H9 (cell line): ENCODE results near the gene PRDM2. TPM values are rescaled to one million over a fixed set of nuclear protein-coding genes. Genes with fewer than 3 reads are reported as not detected.

ENCODE experiments used
- DNase-seq: peaks from one replicate; pipeline ENCODE4 v3.0.0-alpha.2; 2017
- H2AFZ ChIP-seq: one replicate; pipeline ENCODE4 v1.6.1; 2013; ENCODE audit warnings: mild to moderate bottlenecking, low read length, control low read depth, moderate library complexity
- H2AK5ac ChIP-seq: 2 replicates; pipeline ENCODE4 v1.6.1; 2013; ENCODE audit warnings: low read length, control low read depth, mixed read lengths; ENCODE audit not compliant: insufficient read length
- H2BK120ac ChIP-seq: one replicate; pipeline ENCODE4 v1.6.1; 2013; ENCODE audit warnings: low read depth, mild to moderate bottlenecking, low read length, control low read depth, inconsistent platforms; ENCODE audit not compliant: poor library complexity, severe bottlenecking
- H2BK12ac ChIP-seq: 2 replicates; pipeline ENCODE4 v1.6.1; 2013; ENCODE audit warnings: low read length, control low read depth, mixed read lengths, low read depth; ENCODE audit not compliant: insufficient read length
- H2BK15ac ChIP-seq: 2 replicates; pipeline ENCODE4 v1.6.1; 2013; ENCODE audit warnings: low read depth, low read length, control low read depth
- H2BK20ac ChIP-seq: one replicate; pipeline ENCODE4 v1.6.1; 2013; ENCODE audit warnings: low read depth, mild to moderate bottlenecking, low read length, control low read depth, inconsistent platforms; ENCODE audit not compliant: poor library complexity, severe bottlenecking
- H2BK5ac ChIP-seq: 2 replicates; pipeline ENCODE4 v1.6.1; 2013; ENCODE audit warnings: low read length, control low read depth, mixed read lengths; ENCODE audit not compliant: insufficient read length
- H3K14ac ChIP-seq: 2 replicates; pipeline ENCODE4 v1.6.1; 2013; ENCODE audit warnings: low read length, control low read depth; ENCODE audit not compliant: insufficient read depth
- H3K18ac ChIP-seq: 2 replicates; pipeline ENCODE4 v1.6.1; 2013; ENCODE audit warnings: low read depth, mild to moderate bottlenecking, mixed read lengths, low read length, control low read depth; ENCODE audit not compliant: insufficient read length
- H3K23ac ChIP-seq: 2 replicates; pipeline ENCODE4 v1.6.1; 2013; ENCODE audit warnings: low read length, control low read depth, mixed read lengths, low read depth; ENCODE audit not compliant: insufficient read length
- H3K23me2 ChIP-seq: 2 replicates; pipeline ENCODE4 v1.6.1; 2013; ENCODE audit warnings: low read depth, mild to moderate bottlenecking, mixed read lengths, low read length, control low read depth; ENCODE audit not compliant: insufficient read length, poor library complexity, severe bottlenecking
- H3K27ac ChIP-seq: 2 replicates; pipeline ENCODE4 v1.5.1; 2013; ENCODE audit warnings: low read length, control low read depth, mixed read lengths, low read depth; ENCODE audit not compliant: insufficient read length
- H3K27me3 ChIP-seq: 2 replicates; pipeline ENCODE4 v1.6.1; 2013; ENCODE audit warnings: low read length, control low read depth, inconsistent platforms; ENCODE audit not compliant: insufficient read depth
- H3K4ac ChIP-seq: 2 replicates; pipeline ENCODE4 v1.6.1; 2013; ENCODE audit warnings: low read depth, mild to moderate bottlenecking, control low read depth, inconsistent platforms, low read length, moderate library complexity
- H3K4me1 ChIP-seq: 2 replicates; pipeline ENCODE4 v1.6.1; 2013; ENCODE audit warnings: low read length, control low read depth, inconsistent platforms; ENCODE audit not compliant: insufficient read depth
- H3K4me2 ChIP-seq: 2 replicates; pipeline ENCODE4 v1.6.1; 2013; ENCODE audit warnings: low read length, control low read depth, mixed read lengths; ENCODE audit not compliant: insufficient read length, insufficient read depth
- H3K56ac ChIP-seq: 2 replicates; pipeline ENCODE4 v1.6.1; 2013; ENCODE audit warnings: low read depth, mild to moderate bottlenecking, mixed read lengths, low read length, control low read depth; ENCODE audit not compliant: insufficient read length
- H3K79me1 ChIP-seq: 2 replicates; pipeline ENCODE4 v1.6.1; 2013; ENCODE audit warnings: low read depth, mild to moderate bottlenecking, moderate library complexity, low read length, control low read depth, inconsistent platforms; ENCODE audit not compliant: insufficient read depth, poor library complexity, severe bottlenecking
- H3K79me2 ChIP-seq: 2 replicates; pipeline ENCODE4 v1.6.1; 2013; ENCODE audit warnings: low read length, control low read depth, inconsistent platforms; ENCODE audit not compliant: insufficient read depth
- H3K9ac ChIP-seq: 2 replicates; pipeline ENCODE4 v1.6.1; 2013; ENCODE audit warnings: low read length, control low read depth, mixed read lengths; ENCODE audit not compliant: insufficient read length; ENCODE audit errors: extremely low read depth
- H3K9me3 ChIP-seq: one replicate; pipeline ENCODE4 v1.6.1; 2013; ENCODE audit warnings: low read depth, low read length, inconsistent platforms; ENCODE audit not compliant: control insufficient read depth
- H3T11ph ChIP-seq: one replicate; pipeline ENCODE4 v1.6.1; 2013; ENCODE audit warnings: mild to moderate bottlenecking, low read length, control low read depth, inconsistent platforms
- H4K20me1 ChIP-seq: one replicate; pipeline ENCODE4 v1.6.1; 2013; ENCODE audit not compliant: control insufficient read depth, insufficient read length, insufficient read depth
- H4K5ac ChIP-seq: 2 replicates; pipeline ENCODE4 v1.6.1; 2013; ENCODE audit warnings: low read depth, mild to moderate bottlenecking, mixed read lengths, low read length, control low read depth; ENCODE audit not compliant: insufficient read length
- H4K8ac ChIP-seq: replicated peaks from 2 replicates; pipeline ENCODE4 v1.6.1; 2013; ENCODE audit warnings: low read length, control low read depth, mixed read lengths, low read depth; ENCODE audit not compliant: insufficient read length
- H4K91ac ChIP-seq: 2 replicates; pipeline ENCODE4 v1.6.1; 2013; ENCODE audit warnings: low read depth, mild to moderate bottlenecking, moderate library complexity, mixed read lengths, low read length, control low read depth; ENCODE audit not compliant: insufficient read length
- H3K27ac Mint-ChIP-seq, 3 experiments: 2 replicates in 2 of 3; 3 replicates in 1 of 3; pipeline ENCODE4 v1.8.0; 2020 to 2021; ENCODE audit warnings: mixed read lengths in 3 of 3, mild to moderate bottlenecking in 1 of 3, moderate library complexity in 1 of 3
- H3K27me3 Mint-ChIP-seq: 2 replicates; pipeline ENCODE4 v1.8.0; 2021; ENCODE audit warnings: low read depth, mild to moderate bottlenecking, moderate library complexity, mixed read lengths
- H3K36me3 Mint-ChIP-seq, 3 experiments: 2 replicates in 2 of 3; 3 replicates in 1 of 3; pipeline ENCODE4 v1.8.0; 2020 to 2021; ENCODE audit warnings: low read depth in 3 of 3, mixed read lengths in 3 of 3; ENCODE audit not compliant: insufficient read depth in 1 of 3
- H3K4me1 Mint-ChIP-seq, 2 experiments: 2 replicates each; pipeline ENCODE4 v1.8.0; 2020; ENCODE audit warnings: mixed read lengths in 2 of 2
- H3K4me3 Mint-ChIP-seq, 2 experiments: 2 replicates in 1 of 2; 3 replicates in 1 of 2; pipeline ENCODE4 v1.8.0; 2020 to 2021; ENCODE audit warnings: mild to moderate bottlenecking in 2 of 2, mixed read lengths in 2 of 2, moderate library complexity in 1 of 2
- H3K9me3 Mint-ChIP-seq, 2 experiments: 2 replicates in 1 of 2; 3 replicates in 1 of 2; pipeline ENCODE4 v1.8.0; 2020; ENCODE audit warnings: mild to moderate bottlenecking in 2 of 2, mixed read lengths in 2 of 2, moderate library complexity in 1 of 2
- CTCF ChIP-seq: fragments of 200-600 bp; sonication (generic); conservative IDR thresholded peaks from 3 replicates; pipeline ENCODE4 v1.8.0; 2021; ENCODE audit warnings: antibody characterized with exemption, mild to moderate bottlenecking
- WGBS: extraction: QIAGEN DNeasy Blood & Tissue Kit; methylation state at CpG from one replicate; pipeline ENCODE4 v1.1.7; 2013; ENCODE audit warnings: missing lambda C conversion rate, low lambda C conversion rate, mixed read lengths; ENCODE audit not compliant: insufficient read length; ENCODE audit errors: extremely low coverage; 5-methylcytosine and 5-hydroxymethylcytosine counted together
- total RNA-seq: library from RNA; stranded (reverse); gene quantifications from 2 replicates; pipeline ENCODE4 v1.2.1, GENCODE V29; 2021

Gene PRDM2
- total RNA-seq, 1 experiment from 2014 or later, result 24.5 TPM

GRCh38 chr1:13817906-13818305, 117.9 kb downstream of the PRDM2 start:
- Histone ChIP-seq H2BK15ac (no peak overlapping the region), H2AK5ac (no peak overlapping the region), H3K79me2 (no peaks in the 10 kb centered on the region), H2BK12ac (no peak overlapping the region), H4K20me1 (no peaks in the 10 kb centered on the region), H3K14ac (no peak overlapping the region), H4K91ac (no peak overlapping the region), H3T11ph (no peak overlapping the region), H3K27ac (no peak overlapping the region), H3K4ac (no peak overlapping the region), H3K4me1 (no peaks in the 10 kb centered on the region), H2BK5ac (no peak overlapping the region), H3K18ac (no peak overlapping the region), H3K23me2 (no peaks in the 10 kb centered on the region), H3K23ac (no peak overlapping the region), H3K9ac (no peak overlapping the region), H2BK120ac (no peak overlapping the region), H2AFZ (no peak overlapping the region), H4K8ac (no peak overlapping the region), H3K56ac (no peak overlapping the region), H3K9me3 (no peaks in the 10 kb centered on the region), H3K4me2 (no peak overlapping the region), H4K5ac (no peak overlapping the region), H3K27me3 (no peaks in the 10 kb centered on the region), H2BK20ac (no peak overlapping the region), H3K79me1 (no peaks in the 10 kb centered on the region)
- no peak overlapping the region for H3K27ac Mint-ChIP-seq
- DNase-seq, result peak; percentile 20
- H3K4me1 Mint-ChIP-seq, result peaks cover 0 to 4% of the 10 kb centered on the region in 2 experiments; a peak in 2 of 4 replicates
- H3K9me3 Mint-ChIP-seq, result no peaks in the 10 kb centered on the region
- 0 out of 7 replicates have a peak, but pooled peaks cover 0 to 2% (median 0%) of the 10 kb centered on the region in 3 experiments for H3K36me3 Mint-ChIP-seq
- H3K4me3 Mint-ChIP-seq, result no peak overlapping the region
- WGBS, result no CpG with 5 or more reads among the region's 6 CpGs
- H3K27me3 Mint-ChIP-seq, result no peaks in the 10 kb centered on the region; the same call in 1 of the 2 replicates
- TF ChIP-seq CTCF, result no peak
